Measurements from ENCODE around the gene PNRC1.
"Not testable (repeated sequence)": the region's sequence is repeated elsewhere in the genome, so short reads cannot be mapped to it uniquely, and the experiment has no call there.

PNRC1 gene

DNA sequence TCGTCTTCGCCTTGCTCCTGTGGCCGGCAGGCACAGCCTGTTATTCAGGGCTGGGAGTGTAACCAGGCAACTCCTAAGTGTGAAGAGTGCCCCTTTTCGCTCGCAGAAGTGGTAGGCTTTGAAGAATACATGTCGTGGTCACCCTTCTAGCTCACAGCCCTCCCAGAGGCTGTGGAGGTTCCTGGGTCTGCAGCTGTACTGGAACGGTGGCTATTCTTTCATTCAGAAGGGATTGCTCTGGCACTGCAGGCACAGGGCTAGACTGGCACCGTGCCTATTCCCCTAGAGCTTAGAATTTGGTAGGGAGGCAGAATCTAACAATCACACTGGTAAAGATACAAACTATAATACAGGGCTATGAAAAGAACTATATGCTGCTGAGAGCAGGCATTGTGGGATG lies 38.4 kb downstream of the PNRC1 start:
- Mint-ChIP-seq H3K36me3 (ENCODE audit: low read depth) (peaks cover under 1% of the 10 kb centered on the region), H3K27me3 (ENCODE audit: low read depth) (no peaks in the 10 kb centered on the region), H3K4me1 (peaks cover 7% of the 10 kb centered on the region), H3K9me3 (no peaks in the 10 kb centered on the region), H3K27ac (peak overlapping the region; percentile 7 to 60 (median 13)), H3K4me3 (peak overlapping the region; percentile 80 to 82 (median 81))
- TF ChIP-seq, protein P1, sequence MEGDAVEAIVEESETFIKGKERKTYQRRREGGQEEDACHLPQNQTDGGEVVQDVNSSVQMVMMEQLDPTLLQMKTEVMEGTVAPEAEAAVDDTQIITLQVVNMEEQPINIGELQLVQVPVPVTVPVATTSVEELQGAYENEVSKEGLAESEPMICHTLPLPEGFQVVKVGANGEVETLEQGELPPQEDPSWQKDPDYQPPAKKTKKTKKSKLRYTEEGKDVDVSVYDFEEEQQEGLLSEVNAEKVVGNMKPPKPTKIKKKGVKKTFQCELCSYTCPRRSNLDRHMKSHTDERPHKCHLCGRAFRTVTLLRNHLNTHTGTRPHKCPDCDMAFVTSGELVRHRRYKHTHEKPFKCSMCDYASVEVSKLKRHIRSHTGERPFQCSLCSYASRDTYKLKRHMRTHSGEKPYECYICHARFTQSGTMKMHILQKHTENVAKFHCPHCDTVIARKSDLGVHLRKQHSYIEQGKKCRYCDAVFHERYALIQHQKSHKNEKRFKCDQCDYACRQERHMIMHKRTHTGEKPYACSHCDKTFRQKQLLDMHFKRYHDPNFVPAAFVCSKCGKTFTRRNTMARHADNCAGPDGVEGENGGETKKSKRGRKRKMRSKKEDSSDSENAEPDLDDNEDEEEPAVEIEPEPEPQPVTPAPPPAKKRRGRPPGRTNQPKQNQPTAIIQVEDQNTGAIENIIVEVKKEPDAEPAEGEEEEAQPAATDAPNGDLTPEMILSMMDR (IDR thresholded peaks at IDR 0.05; ENCODE audit: unreplicated experiment in 3 of 3), result no peak

DNA sequence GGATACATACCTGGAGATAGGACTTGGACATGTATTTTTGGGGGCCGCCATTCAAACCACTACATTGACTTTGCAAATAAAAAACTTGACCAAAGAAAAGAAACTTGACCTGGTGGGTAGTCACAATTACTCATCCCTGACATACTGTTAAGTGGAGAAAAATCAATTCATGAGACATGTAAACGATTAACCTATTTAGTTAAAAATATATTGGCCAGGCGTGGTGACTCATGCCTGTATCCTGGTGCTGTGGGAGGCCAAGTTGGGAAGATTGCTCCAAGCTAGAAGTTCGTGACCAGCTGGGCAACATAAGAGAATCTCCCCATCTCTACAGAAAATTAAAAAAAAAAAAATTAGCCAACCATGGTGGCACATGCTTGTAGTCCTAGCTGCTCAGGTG lies 39.8 kb downstream of the PNRC1 start:
- TF ChIP-seq, protein P1 (IDR thresholded peaks at IDR 0.05; ENCODE audit: unreplicated experiment in 3 of 3), result no peak
- Mint-ChIP-seq H3K27ac (peak overlapping the region; percentile 31 to 89 (median 62)), H3K9me3 (peaks cover 2% of the 10 kb centered on the region), H3K36me3 (ENCODE audit: low read depth) (no peaks in the 10 kb centered on the region), H3K4me1 (peaks cover 7% of the 10 kb centered on the region), H3K27me3 (ENCODE audit: low read depth) (no peaks in the 10 kb centered on the region), H3K4me3 (peak overlapping the region; percentile 51 to 66 (median 54))

DNA sequence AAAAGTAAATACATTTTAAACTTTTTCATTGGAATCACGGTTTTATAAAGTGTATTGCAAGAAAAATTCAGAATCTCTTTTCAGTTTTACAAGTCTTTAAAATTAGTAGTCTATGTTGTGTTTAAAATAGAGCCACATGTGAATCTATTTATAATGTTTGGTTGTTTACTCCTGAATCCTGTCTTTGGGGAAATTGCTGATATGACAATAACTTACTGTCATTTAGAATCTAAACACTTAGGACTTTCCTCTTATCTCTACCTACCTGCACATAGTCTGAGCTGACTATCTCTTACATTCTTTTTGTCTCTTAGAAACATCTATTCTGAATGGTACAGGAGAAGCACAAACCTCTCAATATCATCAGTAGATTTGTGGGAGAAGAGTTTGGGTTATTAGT lies 41.4 kb downstream of the PNRC1 start:
- H3K36me3 Mint-ChIP-seq (ENCODE audit: low read depth), result peaks cover 2% of the 10 kb centered on the region

DNA sequence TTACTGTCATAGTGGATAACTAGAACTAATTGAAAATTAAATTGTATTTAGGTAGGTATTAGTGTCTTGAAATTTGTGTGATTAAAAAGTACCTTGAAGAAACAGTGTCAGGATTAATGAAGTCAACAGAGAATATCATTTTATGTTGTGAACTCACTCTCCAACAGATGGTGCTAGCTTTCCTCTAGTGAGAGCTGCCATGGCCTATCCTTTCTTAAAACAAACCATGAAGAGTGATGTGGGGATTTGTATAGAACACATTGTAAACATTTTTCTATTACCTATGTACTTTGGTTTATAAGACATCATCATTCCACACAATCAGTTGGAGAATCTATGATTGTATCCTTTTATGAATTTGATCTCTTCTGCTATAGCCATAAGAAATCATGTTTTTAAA lies 42.1 kb downstream of the PNRC1 start:
- peak overlapping the region in 2 of 3 experiments; percentile 23 to 45 for H3K27ac Mint-ChIP-seq
- TF ChIP-seq, protein P1 (IDR thresholded peaks at IDR 0.05; ENCODE audit: unreplicated experiment in 3 of 3), result peak; percentile 60 to 72 (median 60)
- no peaks in the 10 kb centered on the region for H3K27me3 Mint-ChIP-seq (ENCODE audit: low read depth)
- H3K4me1 Mint-ChIP-seq, result no peaks in the 10 kb centered on the region
- no peak overlapping the region for H3K4me3 Mint-ChIP-seq
- peaks cover 2% of the 10 kb centered on the region for H3K9me3 Mint-ChIP-seq
- peaks cover 3% of the 10 kb centered on the region for H3K36me3 Mint-ChIP-seq (ENCODE audit: low read depth)

More for the DNA sequence above, 41.4 kb downstream of the PNRC1 start:
- TF ChIP-seq, protein P1 (IDR thresholded peaks at IDR 0.05; ENCODE audit: unreplicated experiment in 3 of 3), result no peak
- peaks cover 2% of the 10 kb centered on the region for H3K9me3 Mint-ChIP-seq
- H3K4me3 Mint-ChIP-seq, result no peak overlapping the region
- H3K27ac Mint-ChIP-seq, result peak overlapping the region in 1 of 3 experiments; percentile 11
- no peaks in the 10 kb centered on the region for H3K27me3 Mint-ChIP-seq (ENCODE audit: low read depth)
- peaks cover 4% of the 10 kb centered on the region for H3K4me1 Mint-ChIP-seq

DNA sequence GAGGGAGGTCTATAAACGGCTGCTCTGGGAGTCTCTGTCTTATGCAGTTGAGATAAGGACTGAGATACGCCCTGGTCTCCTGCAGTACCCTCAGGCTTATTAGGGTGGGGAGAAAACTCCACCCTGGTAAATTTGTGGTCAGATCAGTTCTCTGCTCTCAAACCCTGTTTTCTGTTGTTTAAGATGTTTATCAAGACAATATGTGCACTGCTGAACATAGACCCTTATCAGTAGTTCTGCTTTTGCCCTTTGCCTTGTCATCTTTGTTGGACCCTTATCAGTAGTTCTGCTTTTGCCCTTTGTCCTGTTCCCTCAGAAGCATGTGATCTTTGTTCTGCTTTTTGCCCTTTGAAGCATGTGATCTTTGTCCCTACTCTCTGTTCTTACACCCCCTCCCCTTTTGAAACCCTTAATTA lies 47.7 kb downstream of the PNRC1 start:
- not testable (repeated sequence) for H3K9me3 Mint-ChIP-seq; H3K27me3 Mint-ChIP-seq (ENCODE audit: low read depth); H3K27ac Mint-ChIP-seq; H3K4me1 Mint-ChIP-seq; H3K4me3 Mint-ChIP-seq
- peaks cover 19% of the 10 kb centered on the region for H3K36me3 Mint-ChIP-seq (ENCODE audit: low read depth)

DNA sequence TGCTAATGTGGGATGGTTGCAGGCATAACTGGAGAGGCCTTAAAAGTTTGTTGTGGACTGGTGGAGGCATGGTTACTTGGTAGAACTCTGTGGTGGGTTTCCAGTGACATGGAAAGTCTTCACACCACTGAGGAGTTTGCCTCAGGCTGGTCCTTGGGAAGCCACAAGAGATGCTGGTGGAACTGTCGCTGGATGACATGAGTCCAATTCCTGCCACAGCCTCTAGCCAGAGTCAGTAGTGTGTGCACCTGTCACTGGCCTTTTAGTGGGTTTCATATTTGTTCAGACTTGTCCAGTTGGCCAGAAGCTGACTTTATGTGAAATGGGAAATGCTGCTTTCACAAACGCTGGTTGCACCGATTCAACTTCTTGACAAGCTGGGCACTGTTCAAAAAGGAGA lies 51.0 kb downstream of the PNRC1 start:
- Mint-ChIP-seq H3K9me3 (peaks cover 7% of the 10 kb centered on the region), H3K27me3 (ENCODE audit: low read depth) (no peaks in the 10 kb centered on the region), H3K4me3 (no peak overlapping the region), H3K27ac (no peak overlapping the region), H3K4me1 (no peaks in the 10 kb centered on the region), H3K36me3 (ENCODE audit: low read depth) (peaks cover 25% of the 10 kb centered on the region)
- TF ChIP-seq, protein P1 (IDR thresholded peaks at IDR 0.05; ENCODE audit: unreplicated experiment in 3 of 3), result no peak
